A549 (cell line): ENCODE measurements around the gene ZNF853.

ENCODE experiments used
- CHD2 ChIP-seq: fragments of 150-350 bp; IDR thresholded peaks from 2 replicates; pipeline ENCODE4 v1.6.1; 2014; ENCODE audit warnings: low read length; ENCODE audit not compliant: partially characterized antibody
- PBX3 ChIP-seq: IDR thresholded peaks from 2 replicates; pipeline ENCODE4 v1.6.1; 2012
- POLR2A ChIP-seq: IDR thresholded peaks from 2 replicates; pipeline ENCODE4 v1.6.1; 2012; ENCODE audit warnings: mild to moderate bottlenecking, low read length
- POLR2AphosphoS2 ChIP-seq: conservative IDR thresholded peaks from 2 replicates; pipeline ENCODE4 v1.6.1; 2012; ENCODE audit warnings: low read length, improper control_type of control experiment, inconsistent platforms
- RAD21 ChIP-seq, 2 experiments: fragments of >200 bp in 1 of 2; sonication (Bioruptor Twin) in 1 of 2; formaldehyde crosslinking in 1 of 2; IDR thresholded peaks in 1 of 2; conservative IDR thresholded peaks in 1 of 2; 2 replicates in 1 of 2; 3 replicates in 1 of 2; pipeline ENCODE4 v1.6.1; 2012 to 2018; ENCODE audit warnings: inconsistent platforms in 1 of 2
- RFX5 ChIP-seq: fragments of 450-650 bp; IDR thresholded peaks from 2 replicates; pipeline ENCODE4 v1.7.1; 2014; ENCODE audit warnings: antibody characterized with exemption, mild to moderate bottlenecking, moderate library complexity
- RNF2 ChIP-seq: fragments of 200-600 bp; sonication (generic); IDR thresholded peaks from 2 replicates; pipeline ENCODE4 v1.6.1; 2016; ENCODE audit warnings: low read depth, mild to moderate bottlenecking, antibody characterized with exemption, moderate library complexity, borderline replicate concordance
- USF2 ChIP-seq: fragments of 450-650 bp; IDR thresholded peaks from 2 replicates; pipeline ENCODE4 v1.6.1; 2014; ENCODE audit warnings: antibody characterized with exemption
- TF ChIP-seq, protein P1 (sequence below): fragments of >200 bp; sonication (Bioruptor Twin); formaldehyde crosslinking; IDR thresholded peaks from 3 replicates; pipeline ENCODE4 v1.5.1; 2016

DNA sequence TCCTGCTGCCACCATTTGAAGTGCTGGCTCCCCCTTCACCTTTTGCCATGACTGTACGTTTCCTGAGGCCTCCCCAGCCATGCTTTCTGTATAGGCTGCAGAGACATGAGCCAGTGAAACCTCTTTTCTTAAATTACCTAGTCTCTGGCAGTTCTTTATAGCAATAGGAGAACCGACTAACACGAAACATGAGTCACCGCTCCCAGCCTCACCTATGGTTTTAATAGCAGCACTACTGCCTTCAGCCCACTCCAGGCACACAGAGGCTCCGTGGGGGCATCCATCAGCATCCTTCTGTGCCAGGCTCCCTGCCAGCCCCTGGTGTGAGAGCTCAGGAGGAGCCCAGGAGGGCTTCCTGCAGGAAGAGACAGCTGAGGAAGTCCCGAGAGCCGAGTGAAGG is 16.2 kb downstream of the ZNF853 start:
- no peak for TF ChIP-seq POLR2AphosphoS2
- TF ChIP-seq PBX3 = no peak
- TF ChIP-seq, protein P1, sequence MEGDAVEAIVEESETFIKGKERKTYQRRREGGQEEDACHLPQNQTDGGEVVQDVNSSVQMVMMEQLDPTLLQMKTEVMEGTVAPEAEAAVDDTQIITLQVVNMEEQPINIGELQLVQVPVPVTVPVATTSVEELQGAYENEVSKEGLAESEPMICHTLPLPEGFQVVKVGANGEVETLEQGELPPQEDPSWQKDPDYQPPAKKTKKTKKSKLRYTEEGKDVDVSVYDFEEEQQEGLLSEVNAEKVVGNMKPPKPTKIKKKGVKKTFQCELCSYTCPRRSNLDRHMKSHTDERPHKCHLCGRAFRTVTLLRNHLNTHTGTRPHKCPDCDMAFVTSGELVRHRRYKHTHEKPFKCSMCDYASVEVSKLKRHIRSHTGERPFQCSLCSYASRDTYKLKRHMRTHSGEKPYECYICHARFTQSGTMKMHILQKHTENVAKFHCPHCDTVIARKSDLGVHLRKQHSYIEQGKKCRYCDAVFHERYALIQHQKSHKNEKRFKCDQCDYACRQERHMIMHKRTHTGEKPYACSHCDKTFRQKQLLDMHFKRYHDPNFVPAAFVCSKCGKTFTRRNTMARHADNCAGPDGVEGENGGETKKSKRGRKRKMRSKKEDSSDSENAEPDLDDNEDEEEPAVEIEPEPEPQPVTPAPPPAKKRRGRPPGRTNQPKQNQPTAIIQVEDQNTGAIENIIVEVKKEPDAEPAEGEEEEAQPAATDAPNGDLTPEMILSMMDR = no peak
- TF ChIP-seq RAD21 (conservative IDR thresholded peaks at IDR 0.05 in 1 of 2, IDR thresholded peaks at IDR 0.05 in 1 of 2) = no peak
- TF ChIP-seq CHD2 = no peak
- TF ChIP-seq USF2 = no peak
- no peak for TF ChIP-seq RFX5
- no peak for TF ChIP-seq RNF2
- no peak for TF ChIP-seq POLR2A
